GM12892 (cell line): ENCODE results near the gene ACAD9.

Experiments used
- POLR2A ChIP-seq: IDR thresholded peaks from 2 replicates; pipeline ENCODE4 v1.6.1; 2011; ENCODE audit warnings: low read depth, low read length, control low read depth
- POLR2AphosphoS5 ChIP-seq: IDR thresholded peaks from 2 replicates; pipeline ENCODE4 v1.6.1; 2011; ENCODE audit warnings: low read depth, low read length, control low read depth
- TAF1 ChIP-seq: IDR thresholded peaks from 2 replicates; pipeline ENCODE4 v1.6.1; 2011; ENCODE audit warnings: low read depth, mild to moderate bottlenecking, control low read depth, low read length, borderline replicate concordance

- no peak for TF ChIP-seq POLR2A
- TF ChIP-seq POLR2AphosphoS5 = no peak
- no peak for TF ChIP-seq TAF1
These were observed 28.5 kb downstream of the ACAD9 start for GRCh38 chr3:128907706-128908445.
